PC-3 (cell line): ENCODE results near the gene CHPF2. TPM values are rescaled to one million over a fixed set of nuclear protein-coding genes. Genes with fewer than 3 reads are reported as not detected.

ENCODE experiments used
- ATAC-seq: fragments of 200-7000 bp; cut with Tn5 transposase; 2 replicates; pipeline ENCODE4 v1.9.1; 2020; ENCODE audit warnings: mild to moderate bottlenecking, moderate library complexity
- BruUV-seq: library from RNA; stranded (reverse); fragments of 400-500 nt; replicated peaks from 2 replicates; lab custom pipeline; 2021; lab: Mats Ljungman, UMichigan
- CTCF ChIA-PET: fragments of 300-600 bp; sonication (Branson Sonifier 250); formaldehyde crosslinking; loops from one replicate; lab custom pipeline; 2022; ENCODE audit warnings: antibody characterized with exemption; lab: Charles Lee
- POLR2A ChIA-PET: fragments of 300-600 bp; sonication (Branson Sonifier 250); formaldehyde crosslinking; loops from one replicate; lab custom pipeline; 2022; ENCODE audit warnings: antibody characterized with exemption; ENCODE audit not compliant: unreplicated experiment; lab: Charles Lee
- DNase-seq: peaks from one replicate; pipeline ENCODE4 v3.0.0-alpha.2; 2015
- H2AFZ ChIP-seq: fragments of 300-600 bp; sonication (generic); 2 replicates; pipeline ENCODE4 v1.6.0; 2016; ENCODE audit warnings: antibody characterized with exemption, low read length
- H3F3A ChIP-seq: fragments of 300-600 bp; sonication (generic); one replicate; pipeline ENCODE4 v1.6.0; 2017; ENCODE audit warnings: antibody characterized with exemption, low read length, control low read depth, mild to moderate bottlenecking; ENCODE audit not compliant: unreplicated experiment
- H3K27ac ChIP-seq: fragments of 300-600 bp; sonication (generic); 2 replicates; pipeline ENCODE4 v1.5.1; 2016; ENCODE audit warnings: mild to moderate bottlenecking, low read length
- H3K27me3 ChIP-seq: fragments of 300-600 bp; sonication (generic); 2 replicates; pipeline ENCODE4 v1.6.1; 2016; ENCODE audit warnings: low read length, mixed read lengths
- H3K36me3 ChIP-seq: fragments of 300-600 bp; sonication (generic); 2 replicates; pipeline ENCODE4 v1.6.1; 2016; ENCODE audit warnings: low read depth, mixed run types, low read length, mixed read lengths
- H3K4me1 ChIP-seq: fragments of 300-600 bp; sonication (generic); 2 replicates; pipeline ENCODE4 v1.5.1; 2016; ENCODE audit warnings: low read length; ENCODE audit not compliant: insufficient read depth
- H3K4me2 ChIP-seq: fragments of 300-600 bp; sonication (generic); 2 replicates; pipeline ENCODE4 v1.6.0; 2016; ENCODE audit warnings: low read length
- H3K4me3 ChIP-seq: fragments of 300-600 bp; sonication (generic); 2 replicates; pipeline ENCODE4 v1.5.1; 2016; ENCODE audit warnings: mild to moderate bottlenecking, low read length, mixed read lengths
- H3K79me2 ChIP-seq: fragments of 300-600 bp; sonication (generic); 2 replicates; pipeline ENCODE4 v1.6.1; 2017; ENCODE audit warnings: low read length, mixed read lengths
- H3K9ac ChIP-seq: fragments of 300-600 bp; sonication (generic); 2 replicates; pipeline ENCODE4 v1.6.0; 2016; ENCODE audit warnings: mild to moderate bottlenecking, low read length
- H3K9me2 ChIP-seq: fragments of 300-600 bp; sonication (generic); replicated peaks from 2 replicates; pipeline ENCODE4 v1.6.1; 2016; ENCODE audit warnings: mixed run types, low read length, mixed read lengths
- H3K9me3 ChIP-seq: fragments of 300-600 bp; sonication (generic); 2 replicates; pipeline ENCODE4 v1.6.1; 2016; ENCODE audit warnings: low read length, mixed read lengths
- H4K20me1 ChIP-seq: fragments of 300-600 bp; sonication (generic); 2 replicates; pipeline ENCODE4 v1.6.1; 2016; ENCODE audit warnings: low read length, mixed read lengths
- CTCF ChIP-seq: fragments of 300-600 bp; sonication (generic); conservative IDR thresholded peaks from 2 replicates; pipeline ENCODE4 v1.5.1; 2017; ENCODE audit warnings: antibody characterized with exemption, low read depth, mild to moderate bottlenecking, low read length
- EZH2 ChIP-seq: fragments of 300-600 bp; sonication (generic); IDR thresholded peaks from one replicate; pipeline ENCODE4 v1.6.1; 2017; ENCODE audit warnings: antibody characterized with exemption, mild to moderate bottlenecking, low read length; ENCODE audit not compliant: unreplicated experiment
- EZH2phosphoT487 ChIP-seq: fragments of 300-600 bp; sonication (generic); IDR thresholded peaks from 2 replicates; pipeline ENCODE4 v1.6.1; 2018; ENCODE audit warnings: mild to moderate bottlenecking, antibody characterized with exemption, low read length, borderline replicate concordance
- intact Hi-C: fragments of 100-400 bp; cut with micrococcal nuclease; formaldehyde crosslinking; loops from 2 replicates; pipeline ENCODE4 v1.9.0; 2023
- total RNA-seq: library from RNA; depleted of rRNA; stranded (reverse); fragments of >200 nt; gene quantifications from 2 replicates; pipeline ENCODE4 v1.2.3, GENCODE V29; 2014

CHPF2 gene
- total RNA-seq, 1 experiment from 2014 or later = 30.1 TPM

DNA sequence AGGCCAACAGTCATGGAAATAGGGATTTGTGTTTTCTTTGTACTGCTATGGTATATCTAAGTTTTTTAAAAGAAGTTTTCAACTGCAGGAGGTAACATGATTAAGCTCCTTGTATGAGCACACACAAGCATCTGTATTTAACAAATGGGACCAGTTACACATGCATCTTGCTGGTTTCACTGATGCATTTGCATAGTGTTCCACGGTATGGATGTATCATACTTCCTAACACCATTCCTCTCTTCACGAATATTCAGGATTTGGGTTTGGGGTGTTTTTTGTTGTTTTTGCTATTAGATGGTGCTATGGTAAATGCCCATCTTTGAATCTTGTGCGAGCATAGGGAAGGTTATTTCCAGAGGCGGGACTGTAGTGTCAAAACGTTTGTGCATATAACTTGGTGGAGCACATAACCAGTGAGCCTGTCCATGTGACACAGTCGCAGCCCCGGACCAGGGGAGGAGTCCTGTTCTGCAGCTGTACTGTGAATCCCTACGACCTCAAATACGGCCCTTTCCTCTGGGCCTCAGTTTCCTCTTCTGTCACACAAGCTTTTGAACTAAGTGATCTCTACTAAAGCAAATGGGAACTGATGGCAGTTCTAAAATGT is 23.9 kb upstream of the CHPF2 start:
- intact Hi-C loops = no loop called here
- ChIA-PET POLR2A (interaction anchor here (0.5 to 0.7 kb wide), 2 partner anchors 19 to 116 kb away, joined by 3 to 4 read pairs; no protein-coding TSS in a partner anchor), CTCF (no interaction called here)

DNA sequence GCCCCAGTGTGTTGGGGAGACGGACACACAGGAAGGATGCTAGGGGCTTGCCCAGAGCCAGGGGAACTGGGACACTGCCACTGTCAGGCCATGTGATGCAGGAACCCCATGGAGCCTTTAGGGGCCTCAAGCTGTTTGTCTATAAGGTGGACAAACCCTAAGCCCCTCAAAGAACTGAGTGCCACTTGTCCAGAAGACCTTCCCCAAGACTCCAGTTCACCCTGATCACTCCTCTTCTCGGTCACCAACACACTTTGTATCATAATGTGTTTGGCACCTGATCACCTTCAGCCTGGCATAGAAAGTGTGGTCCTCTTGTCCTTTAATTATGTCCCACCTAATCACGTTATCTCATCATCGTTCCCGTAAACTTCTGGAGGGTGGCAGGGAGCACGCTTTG is 22.7 kb upstream of the CHPF2 start:
- H3K79me2 ChIP-seq = no peaks in the 10 kb centered on the region
- H3K4me3 ChIP-seq = no peak overlapping the region
- no peaks in the 10 kb centered on the region for H3K4me1 ChIP-seq
- POLR2A ChIA-PET = no interaction called here
- ATAC-seq (no peak), DNase-seq (no peak)
- no peak overlapping the region for H2AFZ ChIP-seq
- no peaks in the 10 kb centered on the region for H3F3A ChIP-seq
- intact Hi-C loops = no loop called here
- H3K27me3 ChIP-seq = no peaks in the 10 kb centered on the region
- H3K27ac ChIP-seq = no peak overlapping the region
- peaks cover 12% of the 10 kb centered on the region; the same call in 1 of the 2 replicates for H3K36me3 ChIP-seq
- no peak for TF ChIP-seq CTCF
- no peak for TF ChIP-seq EZH2
- TF ChIP-seq EZH2phosphoT487 = no peak
- CTCF ChIA-PET = no interaction called here
- BruUV-seq = no TSS peak
- H4K20me1 ChIP-seq = no peaks in the 10 kb centered on the region
- H3K9me3 ChIP-seq = no peaks in the 10 kb centered on the region
- no peak overlapping the region for H3K9ac ChIP-seq
- H3K4me2 ChIP-seq = no peak overlapping the region
- H3K9me2 ChIP-seq = no peaks in the 10 kb centered on the region

More for the DNA sequence above, 23.9 kb upstream of the CHPF2 start:
- BruUV-seq = no TSS peak
- no peaks in the 10 kb centered on the region for H3F3A ChIP-seq
- no peaks in the 10 kb centered on the region for H4K20me1 ChIP-seq
- H3K27ac ChIP-seq = no peak overlapping the region
- peaks cover 5% of the 10 kb centered on the region; the same call in 1 of the 2 replicates for H3K27me3 ChIP-seq
- DNase-seq (no peak), ATAC-seq (no peak)
- no peak overlapping the region for H2AFZ ChIP-seq
- H3K4me1 ChIP-seq = no peaks in the 10 kb centered on the region
- H3K9me2 ChIP-seq = no peaks in the 10 kb centered on the region
- H3K9me3 ChIP-seq = no peaks in the 10 kb centered on the region
- H3K4me3 ChIP-seq = no peak overlapping the region
- H3K79me2 ChIP-seq = no peaks in the 10 kb centered on the region
- TF ChIP-seq CTCF (no peak), EZH2 (no peak), EZH2phosphoT487 (no peak)
- no peak overlapping the region for H3K9ac ChIP-seq
- H3K4me2 ChIP-seq = no peak overlapping the region
- H3K36me3 ChIP-seq = no peaks in the 10 kb centered on the region; the same call in 1 of the 2 replicates
